ENCODE data around the gene TPO. TPM values are rescaled to one million over a fixed set of nuclear protein-coding genes. Genes with fewer than 3 reads are reported as not detected.

TPO gene
- total and polyA plus RNA-seq, 4 donors: not detected

GRCh38 chr2:1427086-1427485 lies 13.8 kb downstream of the TPO start:
- Histone ChIP-seq H3K36me3 (ENCODE audit: control insufficient read depth in 4 of 4, insufficient read depth in 3 of 4, low read depth in 1 of 4, low read length in 3 of 4) (no peaks in the 10 kb centered on the region), H3K9me3 (ENCODE audit: control insufficient read depth in 4 of 4, low read length in 3 of 4) (peaks cover 0 to 1% (median 0%) of the 10 kb centered on the region in 4 donors), H3K9ac (ENCODE audit: low read depth in 1 of 2, low read length in 2 of 2) (no peak overlapping the region), H3K4me3 (ENCODE audit: low read depth in 1 of 3, low read length in 3 of 3) (no peak overlapping the region), H3K4me1 (ENCODE audit: control insufficient read depth in 4 of 4, insufficient read depth in 4 of 4, low read length in 3 of 4) (no peaks in the 10 kb centered on the region), H3K27ac (ENCODE audit: low read depth in 1 of 2, low read length in 2 of 2) (no peak overlapping the region), H3K27me3 (ENCODE audit: control insufficient read depth in 4 of 4, insufficient read depth in 4 of 4, low read length in 3 of 4) (no peaks in the 10 kb centered on the region)
- DNase-seq (ENCODE audit: low spot score): no peak
- TF ChIP-seq SP1 (IDR thresholded peaks at IDR 0.05): no peak
- TF ChIP-seq GABPA (IDR thresholded peaks at IDR 0.05 in 1 of 2, conservative IDR thresholded peaks at IDR 0.05 in 1 of 2): no peak
- no peak for TF ChIP-seq MAX (IDR thresholded peaks at IDR 0.05)
- TF ChIP-seq, protein P1, sequence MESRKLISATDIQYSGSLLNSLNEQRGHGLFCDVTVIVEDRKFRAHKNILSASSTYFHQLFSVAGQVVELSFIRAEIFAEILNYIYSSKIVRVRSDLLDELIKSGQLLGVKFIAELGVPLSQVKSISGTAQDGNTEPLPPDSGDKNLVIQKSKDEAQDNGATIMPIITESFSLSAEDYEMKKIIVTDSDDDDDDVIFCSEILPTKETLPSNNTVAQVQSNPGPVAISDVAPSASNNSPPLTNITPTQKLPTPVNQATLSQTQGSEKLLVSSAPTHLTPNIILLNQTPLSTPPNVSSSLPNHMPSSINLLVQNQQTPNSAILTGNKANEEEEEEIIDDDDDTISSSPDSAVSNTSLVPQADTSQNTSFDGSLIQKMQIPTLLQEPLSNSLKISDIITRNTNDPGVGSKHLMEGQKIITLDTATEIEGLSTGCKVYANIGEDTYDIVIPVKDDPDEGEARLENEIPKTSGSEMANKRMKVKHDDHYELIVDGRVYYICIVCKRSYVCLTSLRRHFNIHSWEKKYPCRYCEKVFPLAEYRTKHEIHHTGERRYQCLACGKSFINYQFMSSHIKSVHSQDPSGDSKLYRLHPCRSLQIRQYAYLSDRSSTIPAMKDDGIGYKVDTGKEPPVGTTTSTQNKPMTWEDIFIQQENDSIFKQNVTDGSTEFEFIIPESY (IDR thresholded peaks at IDR 0.05): no peak
- TF ChIP-seq HNF4A (conservative IDR thresholded peaks at IDR 0.05): no peak
- no peak for TF ChIP-seq FOXA1 (IDR thresholded peaks at IDR 0.05)
- TF ChIP-seq EGR1 (IDR thresholded peaks at IDR 0.05; ENCODE audit: low read depth in 2 of 2): no peak
- no peak for TF ChIP-seq FOXA2 (IDR thresholded peaks at IDR 0.05)
- TF ChIP-seq HNF4G (IDR thresholded peaks at IDR 0.05): no peak
- no peak for TF ChIP-seq NR2F2 (IDR thresholded peaks at IDR 0.05)
- no peak for TF ChIP-seq RAD21 (IDR thresholded peaks at IDR 0.05)
- TF ChIP-seq ATF3 (IDR thresholded peaks at IDR 0.05): no peak
- no peak for TF ChIP-seq RXRA (IDR thresholded peaks at IDR 0.05)
- no peak for TF ChIP-seq JUND (IDR thresholded peaks at IDR 0.05)
- TF ChIP-seq YY1 (IDR thresholded peaks at IDR 0.05): no peak
- 78% methylated on average over 3 of the region's 3 CpGs for WGBS

DNA sequence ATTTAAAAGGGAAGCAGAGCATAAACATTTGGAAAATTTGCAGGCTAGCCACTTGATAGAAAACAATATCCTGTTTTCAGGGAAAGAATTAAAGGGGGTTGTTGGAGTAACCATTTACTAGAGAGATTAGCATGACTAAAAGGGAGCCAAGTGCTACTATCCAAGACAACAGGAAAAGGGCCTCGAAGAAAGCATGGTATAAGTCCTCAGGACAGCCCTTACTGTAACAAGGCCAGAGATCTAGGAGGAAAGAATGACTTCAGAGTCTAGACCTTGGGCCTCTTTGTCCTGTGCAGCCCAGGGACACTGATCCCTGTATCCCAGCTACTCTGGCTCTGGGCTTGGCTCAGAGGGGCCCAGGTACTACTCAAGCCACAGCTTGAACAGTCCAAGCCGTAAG lies 16.6 kb downstream of the TPO start:
- no peak overlapping the region for H3K4me3 ChIP-seq (ENCODE audit: low read depth in 1 of 3, low read length in 3 of 3)
- no peaks in the 10 kb centered on the region for H3K36me3 ChIP-seq (ENCODE audit: control insufficient read depth in 4 of 4, insufficient read depth in 3 of 4, low read depth in 1 of 4, low read length in 3 of 4)
- no peak overlapping the region for H3K9ac ChIP-seq (ENCODE audit: low read depth in 1 of 2, low read length in 2 of 2)
- H3K27me3 ChIP-seq (ENCODE audit: control insufficient read depth in 4 of 4, insufficient read depth in 4 of 4, low read length in 3 of 4): no peaks in the 10 kb centered on the region
- no peaks in the 10 kb centered on the region for H3K4me1 ChIP-seq (ENCODE audit: control insufficient read depth in 4 of 4, insufficient read depth in 4 of 4, low read length in 3 of 4)
- no peak for DNase-seq (ENCODE audit: low spot score)
- no peaks in the 10 kb centered on the region for H3K9me3 ChIP-seq (ENCODE audit: control insufficient read depth in 4 of 4, low read length in 3 of 4)
- H3K27ac ChIP-seq (ENCODE audit: low read depth in 1 of 2, low read length in 2 of 2): no peak overlapping the region
- WGBS: 70% methylated on average over 2 of the region's 2 CpGs
- TF ChIP-seq FOXA1 (IDR thresholded peaks at IDR 0.05) (no peak), JUND (IDR thresholded peaks at IDR 0.05) (no peak), CTCF (IDR thresholded peaks at IDR 0.05; ENCODE audit: low read depth, low read length, missing input control) (no peak), NR2F2 (IDR thresholded peaks at IDR 0.05) (no peak), YY1 (IDR thresholded peaks at IDR 0.05) (no peak), SP1 (IDR thresholded peaks at IDR 0.05) (no peak), GABPA (IDR thresholded peaks at IDR 0.05 in 1 of 2, conservative IDR thresholded peaks at IDR 0.05 in 1 of 2) (no peak), ATF3 (IDR thresholded peaks at IDR 0.05) (no peak), TAF1 (conservative IDR thresholded peaks at IDR 0.05) (no peak), RAD21 (IDR thresholded peaks at IDR 0.05) (no peak), HNF4A (conservative IDR thresholded peaks at IDR 0.05) (no peak), HNF4G (IDR thresholded peaks at IDR 0.05) (no peak), EGR1 (IDR thresholded peaks at IDR 0.05; ENCODE audit: low read depth in 2 of 2) (no peak), FOXA2 (IDR thresholded peaks at IDR 0.05) (no peak), RXRA (IDR thresholded peaks at IDR 0.05) (no peak)

All from liver (tissue), 9 donors.